Renal cortex interstitium (tissue), 15 donors: ENCODE results near the gene FMNL2. TPM values are rescaled to one million over a fixed set of nuclear protein-coding genes. Genes with fewer than 3 reads are reported as not detected.
"Not testable (repeated sequence)": the region's sequence is repeated elsewhere in the genome, so short reads cannot be mapped to it uniquely, and the experiment has no call there.

Source experiments
- DNase-seq, 11 donors: peaks; one replicate each; pipeline ENCODE4 v3.0.0-alpha.2; 2013; ENCODE audit warnings: low read depth in 9 of 11, low spot score in 4 of 11; ENCODE audit errors: extremely low read depth in 1 of 11
- long read RNA-seq, 16 experiments: transcript quantifications; one replicate each; lab custom pipeline, GENCODE V29; 2026
- polyA plus RNA-seq, 3 donors: library from polyadenylated mRNA; unstranded; fragments of 120-200 nt; gene quantifications; one replicate each; pipeline ENCODE4 v1.2.1, GENCODE V29; 2013; ENCODE audit not compliant: insufficient read length in 3 of 3

Gene FMNL2
- polyA plus RNA-seq: 100 to 1,000 TPM in 2 of 3 donors, 10 to 100 TPM in 1; 97.2 to 118 (median 110) TPM
- long read RNA-seq, donor 1: 0 reads
- long read RNA-seq, donor 2, partial matches to known transcripts: 7 of 7 reads
- long read RNA-seq, donor 2, other reads (novel, unspliced or antisense): 0 of 7 reads
- long read RNA-seq, donor 3, partial matches to known transcripts: 13 of 13 reads
- long read RNA-seq, donor 3, other reads (novel, unspliced or antisense): 0 of 13 reads
- long read RNA-seq, donor 4: 0 reads
- long read RNA-seq, donor 5: 0 reads
- long read RNA-seq, donor 6, partial matches to known transcripts: 97 of 97 reads
- long read RNA-seq, donor 6, other reads (novel, unspliced or antisense): 0 of 97 reads
- long read RNA-seq, donor 7, partial matches to known transcripts: 106 of 106 reads
- long read RNA-seq, donor 7, other reads (novel, unspliced or antisense): 0 of 106 reads
- long read RNA-seq, donor 8, partial matches to known transcripts: 175 of 187 reads
- long read RNA-seq, donor 8, other reads (novel, unspliced or antisense): 12 of 187 reads
- long read RNA-seq, donor 9, full-length matches to known transcripts: 1 of 1 reads
- long read RNA-seq, donor 9, partial matches to known transcripts: 0 of 1 reads
- long read RNA-seq, donor 9, other reads (novel, unspliced or antisense): 0 of 1 reads
- long read RNA-seq, donor 10: 0 reads
- long read RNA-seq, donor 11, partial matches to known transcripts: 21 of 21 reads
- long read RNA-seq, donor 11, other reads (novel, unspliced or antisense): 0 of 21 reads
- long read RNA-seq, donor 12: 0 reads
- long read RNA-seq, donor 13, partial matches to known transcripts: 273 of 273 reads
- long read RNA-seq, donor 13, other reads (novel, unspliced or antisense): 0 of 273 reads
- long read RNA-seq, donor 14: 0 reads
- long read RNA-seq, donor 15: 0 reads
- long read RNA-seq, donor 16, full-length matches to known transcripts: 1 of 437 reads
- long read RNA-seq, donor 16, partial matches to known transcripts: 410 of 437 reads
- long read RNA-seq, donor 16, other reads (novel, unspliced or antisense): 26 of 437 reads

GRCh38 chr2:152335016-152335725 is at the start of gene FMNL2:
Gene FMNL2 (plus strand): TSS chr2:152335174.
- DNase-seq: peak; percentile 33 to 88 (median 77)

DNA sequence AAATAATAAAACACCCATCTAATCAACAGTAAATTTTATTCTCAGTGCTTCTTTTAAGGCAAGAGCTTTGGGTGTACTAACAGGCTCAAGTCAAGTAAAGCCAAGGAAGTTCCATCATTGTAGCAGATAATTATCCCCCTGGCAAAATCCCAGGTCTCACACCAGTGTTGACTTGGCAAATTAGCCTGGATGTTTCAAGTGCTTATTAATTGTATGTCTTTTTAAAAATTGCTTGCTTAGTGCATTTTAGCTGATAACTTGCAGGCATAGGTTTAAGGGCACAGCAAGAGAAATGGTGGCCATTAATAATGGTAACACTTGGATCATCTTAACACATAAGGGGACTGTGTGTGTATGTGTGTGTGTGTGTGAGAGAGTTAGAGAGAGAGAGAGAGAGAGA is 42.0 kb upstream of the FMNL2 start:
- no peak for DNase-seq

DNA sequence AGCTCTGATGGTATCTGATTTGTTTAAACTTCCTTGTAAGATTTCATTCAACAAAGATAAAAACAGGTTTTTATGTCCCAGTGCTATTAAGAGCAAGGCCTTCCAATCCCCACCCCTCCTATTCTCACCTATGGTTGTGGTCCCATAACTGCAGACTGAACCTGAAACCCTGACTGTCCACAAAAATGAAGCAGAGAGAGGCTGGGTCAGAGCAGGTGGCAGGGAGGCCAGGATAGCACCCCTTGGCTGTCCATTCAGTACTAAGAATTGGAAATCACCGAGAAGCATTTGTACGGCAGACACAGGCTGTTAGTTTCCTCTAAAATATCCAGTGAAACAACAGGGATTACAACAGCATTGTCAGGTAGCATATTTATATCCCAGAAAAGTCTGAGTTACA is 37.3 kb upstream of the FMNL2 start:
- DNase-seq: no peak

- DNase-seq: no peak
These were observed 36.2 kb upstream of the FMNL2 start for GRCh38 chr2:152298754-152299153.

DNA sequence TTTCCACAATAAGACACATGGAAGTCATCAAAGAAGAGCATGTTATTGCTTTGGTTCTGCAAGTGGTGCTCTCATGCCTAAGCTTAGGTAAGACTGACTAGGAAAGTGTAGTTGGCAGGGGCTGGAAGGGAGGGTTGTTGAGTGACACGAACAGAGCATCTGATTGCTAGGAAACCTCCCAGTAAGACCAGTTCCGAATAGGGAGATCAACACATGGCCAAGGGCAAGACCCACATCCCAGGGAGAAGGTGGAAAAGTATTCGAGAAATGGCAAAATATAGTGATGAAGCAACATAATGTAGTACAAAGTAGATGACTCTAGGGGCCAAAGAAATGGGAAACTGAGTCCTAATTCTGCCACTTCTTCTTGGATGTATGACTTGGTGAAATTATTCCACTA is 33.8 kb upstream of the FMNL2 start:
- DNase-seq: no peak

DNA sequence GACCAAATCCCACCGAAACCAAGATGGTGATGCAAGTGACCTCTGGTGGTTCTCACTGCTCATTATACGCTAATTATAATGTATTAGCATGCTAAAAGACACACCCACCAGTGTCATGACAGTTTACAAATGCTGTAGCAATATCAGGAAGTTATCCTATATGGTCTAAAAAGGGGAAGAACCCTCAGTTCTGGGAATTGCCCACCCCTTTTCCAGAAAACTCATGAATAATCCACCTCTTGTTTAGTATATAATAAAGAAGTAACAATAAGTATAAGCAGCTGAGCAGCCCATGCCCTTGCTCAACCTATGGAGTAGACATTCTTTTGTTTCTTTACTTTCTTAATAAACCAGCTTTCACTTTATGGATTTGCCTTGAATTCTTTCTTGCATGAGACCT is 31.0 kb upstream of the FMNL2 start:
- DNase-seq: no peak

- no peak for DNase-seq
These were observed 30.1 kb upstream of the FMNL2 start for GRCh38 chr2:152304836-152305235.

DNA sequence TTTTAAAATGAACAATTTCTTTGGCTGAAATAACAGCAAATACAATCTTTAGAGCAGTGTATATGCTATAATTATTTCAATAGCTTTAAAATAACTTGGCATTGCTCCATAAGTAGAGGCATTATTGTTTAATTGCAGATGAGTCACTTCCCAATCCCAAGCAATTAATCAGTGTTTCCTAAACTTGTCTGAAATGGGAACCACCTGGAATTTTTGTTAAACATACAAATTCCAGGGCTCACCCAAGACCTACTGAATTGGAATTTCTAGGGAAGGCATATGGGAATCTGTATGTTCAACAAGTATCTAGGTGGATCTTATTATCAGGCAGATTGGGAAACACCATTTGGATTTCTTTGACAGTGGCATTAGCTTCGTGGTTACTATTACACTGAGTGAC is 27.1 kb upstream of the FMNL2 start:
- DNase-seq: no peak

- no peak for DNase-seq
These were observed 25.4 kb upstream of the FMNL2 start for GRCh38 chr2:152309352-152310214.

- no peak for DNase-seq
These were observed 15.0 kb upstream of the FMNL2 start for GRCh38 chr2:152319822-152320570.

GRCh38 chr2:152320814-152321213 is 14.2 kb upstream of the FMNL2 start:
- no peak for DNase-seq

GRCh38 chr2:152322222-152322621 is 12.8 kb upstream of the FMNL2 start:
- no peak for DNase-seq

DNA sequence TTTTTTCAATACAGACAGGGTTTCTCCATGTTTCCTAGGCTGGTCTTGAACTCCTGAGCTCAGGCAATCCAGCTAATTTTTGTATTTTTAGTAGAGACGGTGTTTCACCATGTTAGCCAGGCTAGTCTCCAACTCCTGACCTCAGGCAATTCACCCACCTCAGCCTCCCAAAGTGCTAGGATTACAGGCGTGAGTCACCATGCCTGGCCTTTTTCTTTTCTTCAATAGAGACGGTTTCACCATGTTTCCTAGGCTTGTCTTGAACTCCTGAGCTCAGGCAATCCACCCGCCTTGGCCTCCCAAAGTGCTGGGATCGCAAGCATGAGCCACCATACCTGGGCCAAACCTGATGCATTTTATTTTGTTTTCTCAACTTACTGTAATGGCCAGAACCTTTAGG is 9.8 kb upstream of the FMNL2 start:
- not testable (repeated sequence) for DNase-seq

GRCh38 chr2:152326710-152327109 is 8.3 kb upstream of the FMNL2 start:
- DNase-seq: no peak

- DNase-seq: no peak
These were observed 7.0 kb upstream of the FMNL2 start for GRCh38 chr2:152328013-152328412.

GRCh38 chr2:152330235-152330866 is 4.6 kb upstream of the FMNL2 start:
- no peak for DNase-seq

GRCh38 chr2:152334701-152335015 is 316 bp upstream of the FMNL2 start:
- peak in 1 of 11 donors; percentile 76 for DNase-seq
